Activated T-cell treated with anti-CD3 and anti-CD28 coated beads, Interleukin-2, amount 50 U/mL, for 1 hour (primary cell): ENCODE results near the gene CLDN5.
"Not testable (repeated sequence)": the region's sequence is repeated elsewhere in the genome, so short reads cannot be mapped to it uniquely, and the experiment has no call there.

Experiments used
- DNase-seq: peaks from one replicate; pipeline ENCODE4 v3.0.0-alpha.2; 2020

The CLDN5 gene

GRCh38 chr22:19524170-19525115 lies at the start of gene CLDN5:
TSS of gene CLDN5 (minus strand) at chr22:19524410. CDS start at chr22:19524255, 155 bp downstream.
- no peak for DNase-seq

GRCh38 chr22:19571995-19572394 lies 47.8 kb upstream of the CLDN5 start:
- no peak for DNase-seq

- no peak for DNase-seq
Measured at GRCh38 chr22:19571207-19571795, 47.1 kb upstream of the CLDN5 start.

DNA sequence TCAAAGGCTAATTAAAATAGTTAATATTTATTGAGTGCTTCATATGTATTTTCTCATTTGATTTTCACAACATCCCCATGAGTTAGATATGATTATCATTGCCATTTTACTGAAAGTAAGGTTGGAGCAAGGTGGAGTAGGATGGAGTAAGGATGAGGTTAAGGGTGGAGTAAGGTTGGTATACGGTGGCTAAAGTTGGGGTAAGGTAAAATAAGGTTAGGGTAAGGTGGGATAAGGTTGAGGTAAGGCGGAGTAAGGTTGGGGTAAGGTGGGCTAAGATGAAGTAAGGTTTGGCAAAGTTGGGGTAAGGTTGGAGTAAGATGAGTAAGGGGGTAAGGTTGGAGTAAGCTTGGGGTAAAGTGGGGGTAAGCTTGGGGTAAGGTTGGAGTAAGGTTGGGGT lies 45.8 kb upstream of the CLDN5 start:
- no peak for DNase-seq

- no peak for DNase-seq
Measured at GRCh38 chr22:19569276-19569640, 45.0 kb upstream of the CLDN5 start.

DNA sequence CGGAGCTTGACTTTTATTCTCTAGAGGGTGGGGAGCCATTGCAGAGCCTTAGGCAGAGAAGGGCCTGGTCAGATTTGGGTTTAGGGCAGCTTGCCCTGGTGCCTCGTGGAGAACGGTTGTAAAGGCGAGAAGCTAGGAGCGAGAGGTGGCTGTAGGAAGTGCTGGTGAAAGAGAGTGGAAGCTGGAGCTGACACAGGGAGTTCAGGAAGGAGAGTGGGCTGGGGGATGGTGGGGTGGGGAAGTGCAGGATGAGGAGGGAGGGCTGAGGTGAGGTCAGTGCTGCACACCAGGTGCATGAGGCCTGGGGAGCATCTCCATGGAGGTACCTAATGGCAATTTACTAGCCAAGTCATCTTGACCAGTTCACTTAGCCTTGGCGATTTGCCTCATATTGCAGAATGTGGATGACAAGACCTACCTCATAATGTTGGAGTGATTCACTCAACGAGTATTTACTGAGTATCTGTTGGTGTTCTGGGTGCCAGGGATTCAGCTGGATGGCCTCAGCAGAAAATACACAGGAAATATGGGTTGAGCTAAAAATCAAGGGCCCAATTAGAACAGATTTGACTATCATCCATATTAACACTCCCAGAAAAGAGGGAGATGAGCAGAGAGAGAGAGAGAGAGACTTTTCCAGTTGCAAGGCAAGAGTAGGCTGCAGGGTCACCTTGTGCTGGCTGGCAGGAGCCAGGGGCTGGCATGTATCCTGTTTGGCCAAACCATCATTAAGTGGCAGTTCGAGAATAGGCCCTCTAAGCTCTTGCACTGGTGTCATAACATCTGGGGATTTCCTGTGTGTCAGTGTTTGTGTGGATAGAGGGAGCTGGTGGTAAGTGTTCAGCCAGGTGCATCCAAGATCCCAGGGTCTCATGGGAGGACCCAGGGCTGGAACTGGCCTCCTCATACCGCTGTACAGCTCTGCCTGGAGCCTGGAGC lies 44.4 kb upstream of the CLDN5 start:
- no peak for DNase-seq

DNA sequence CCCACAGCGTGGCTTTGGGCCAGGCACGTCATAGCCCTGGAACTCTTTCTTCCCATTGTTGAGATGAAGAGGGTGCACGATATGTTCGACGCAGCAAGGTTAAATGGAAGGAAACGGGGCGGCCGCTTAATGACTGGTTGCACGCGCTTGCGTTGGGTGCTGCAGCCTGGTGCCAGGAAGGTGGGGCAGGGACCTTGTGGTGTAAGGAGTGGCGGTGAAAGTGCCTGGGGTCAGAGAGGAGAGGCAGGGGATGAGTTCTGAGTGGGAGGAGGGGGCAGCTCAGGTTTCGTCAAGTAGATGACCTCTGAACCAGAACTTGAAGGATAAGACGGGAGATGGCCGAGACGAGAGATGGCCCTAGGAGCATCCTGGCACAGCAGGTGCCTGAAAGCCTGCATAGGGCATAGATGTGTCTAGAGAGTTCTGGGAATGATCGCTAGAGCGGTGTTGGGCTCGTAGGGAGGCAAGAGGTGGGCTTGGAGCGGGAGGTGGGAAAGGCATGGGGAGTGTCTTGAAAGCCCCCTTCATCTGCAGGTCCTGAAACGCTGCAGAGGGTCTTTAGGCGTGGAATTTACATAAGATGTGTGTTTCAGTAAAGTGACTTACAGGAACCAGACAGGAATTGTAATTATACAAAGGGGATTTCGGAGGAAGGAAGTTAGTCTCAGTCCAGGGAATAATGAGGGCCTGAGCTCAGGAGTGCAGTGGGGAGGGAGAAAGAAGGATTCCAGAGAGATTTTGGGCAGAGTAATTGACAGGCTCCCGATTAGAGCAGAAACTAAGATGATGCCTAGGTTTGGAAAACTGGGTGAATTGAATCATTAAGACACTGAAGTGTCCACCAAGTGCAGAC lies 43.2 kb upstream of the CLDN5 start:
- DNase-seq = no peak

DNA sequence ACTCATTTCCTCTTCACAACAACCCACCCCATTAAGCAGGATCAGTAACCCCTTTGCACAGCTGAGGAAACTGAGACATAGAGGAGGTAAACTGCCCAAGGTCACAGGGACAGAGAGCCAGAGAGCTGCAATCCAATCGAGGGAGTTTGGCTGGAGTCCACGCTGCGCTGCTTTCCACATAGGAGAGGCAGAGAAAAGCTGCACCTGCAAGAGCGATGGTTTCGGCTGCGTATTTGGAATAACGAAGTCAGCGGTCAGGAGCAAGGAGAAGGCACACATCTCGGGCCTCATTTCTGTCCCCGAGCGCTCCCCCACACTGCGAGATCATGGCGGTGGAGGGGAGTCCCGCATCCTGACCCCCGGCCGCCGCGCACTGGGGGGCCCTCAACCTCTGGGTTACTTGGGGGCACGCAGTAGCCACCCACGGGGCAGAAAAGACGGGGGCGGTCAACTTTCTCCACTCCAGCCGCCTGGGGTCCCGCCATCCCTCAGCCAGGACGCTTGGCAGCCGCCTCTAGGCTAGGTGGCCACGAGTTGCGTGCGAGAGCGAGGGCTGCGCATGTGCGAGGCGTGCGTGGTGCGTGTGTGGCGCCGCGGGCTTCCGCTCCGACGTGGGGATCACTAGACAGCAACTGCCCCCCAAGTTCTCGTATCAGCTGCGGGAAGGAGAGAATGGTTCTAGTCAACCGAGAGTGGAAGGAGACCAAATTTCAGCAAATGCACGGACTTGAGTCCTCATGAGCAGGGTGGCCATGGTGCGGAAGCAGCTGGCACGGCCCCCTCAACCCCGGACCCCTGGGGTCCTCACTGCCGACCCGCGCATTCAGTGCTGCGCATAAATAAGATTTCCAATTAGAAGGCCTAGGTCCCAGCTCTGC lies 42.3 kb upstream of the CLDN5 start:
- no peak for DNase-seq

DNA sequence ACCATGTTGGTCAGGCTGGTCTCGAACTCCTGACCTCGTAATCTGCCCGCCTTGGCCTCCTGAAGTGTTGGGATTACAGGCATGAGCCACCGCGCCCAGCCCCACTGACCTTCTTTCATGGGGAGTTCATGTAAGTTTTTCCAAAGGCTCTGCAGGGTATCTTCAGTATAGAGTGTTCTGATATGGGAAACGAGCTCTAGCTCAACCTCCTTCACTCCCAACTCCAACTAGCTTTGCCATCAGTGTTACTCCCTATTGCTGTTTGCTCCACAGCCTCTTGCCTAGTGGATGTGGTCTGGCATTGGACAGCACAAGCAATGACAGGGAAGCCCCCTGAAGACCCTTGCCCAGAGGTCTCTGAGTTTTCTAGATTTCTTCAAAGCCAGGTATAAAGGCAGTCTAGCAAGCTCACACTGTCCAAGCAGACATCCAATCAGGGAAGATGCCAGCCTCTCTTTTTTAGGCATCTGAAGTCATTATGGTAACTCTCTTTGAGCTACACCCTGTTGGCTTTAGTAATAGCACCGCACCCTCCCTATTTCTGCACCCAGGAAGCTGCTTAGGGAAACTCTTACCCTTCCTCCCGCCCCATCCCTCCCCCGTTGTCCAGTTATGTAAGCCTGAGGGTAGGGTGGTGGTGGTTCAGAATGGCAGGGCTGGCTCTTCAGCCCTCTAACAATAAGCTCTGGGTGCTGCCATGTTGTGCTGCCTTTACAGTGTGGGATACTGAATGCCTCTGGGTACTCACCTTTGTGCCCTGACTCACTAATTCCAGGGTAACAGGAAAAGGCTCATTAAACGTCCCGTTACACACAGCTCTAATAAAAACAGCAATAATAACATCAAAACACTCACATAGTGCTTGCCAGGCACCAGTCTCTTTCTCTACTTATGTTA lies 41.4 kb upstream of the CLDN5 start:
- no peak for DNase-seq

- no peak for DNase-seq
Measured at GRCh38 chr22:19559956-19560355, 35.7 kb upstream of the CLDN5 start.

DNA sequence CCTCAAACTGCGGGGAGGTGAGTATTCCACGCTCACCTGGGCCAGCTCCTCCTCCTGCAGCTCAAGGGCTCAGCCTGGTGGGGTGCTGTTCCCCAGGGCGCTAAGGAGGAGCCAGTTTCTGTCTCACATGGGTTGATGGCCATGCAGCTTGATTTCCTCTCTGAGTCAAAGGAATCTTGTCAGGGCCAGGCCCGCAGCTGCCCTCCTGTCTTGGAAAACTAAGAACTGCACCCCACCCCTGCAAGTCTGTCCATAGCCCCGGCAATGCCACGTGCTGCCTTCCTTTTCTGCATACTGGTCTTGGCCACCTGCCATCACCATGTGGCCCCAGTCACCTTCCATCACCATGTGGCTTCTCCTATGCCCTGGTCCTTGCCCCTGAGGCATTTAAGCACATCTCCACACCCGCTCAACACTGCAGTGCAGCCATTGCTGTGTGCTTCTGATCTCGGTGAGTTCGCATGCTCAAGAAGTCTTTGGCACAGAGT lies 35.2 kb upstream of the CLDN5 start:
- DNase-seq = no peak

GRCh38 chr22:19556963-19557545 lies 32.8 kb upstream of the CLDN5 start:
- DNase-seq = no peak

GRCh38 chr22:19555651-19556050 lies 31.4 kb upstream of the CLDN5 start:
- no peak for DNase-seq

DNA sequence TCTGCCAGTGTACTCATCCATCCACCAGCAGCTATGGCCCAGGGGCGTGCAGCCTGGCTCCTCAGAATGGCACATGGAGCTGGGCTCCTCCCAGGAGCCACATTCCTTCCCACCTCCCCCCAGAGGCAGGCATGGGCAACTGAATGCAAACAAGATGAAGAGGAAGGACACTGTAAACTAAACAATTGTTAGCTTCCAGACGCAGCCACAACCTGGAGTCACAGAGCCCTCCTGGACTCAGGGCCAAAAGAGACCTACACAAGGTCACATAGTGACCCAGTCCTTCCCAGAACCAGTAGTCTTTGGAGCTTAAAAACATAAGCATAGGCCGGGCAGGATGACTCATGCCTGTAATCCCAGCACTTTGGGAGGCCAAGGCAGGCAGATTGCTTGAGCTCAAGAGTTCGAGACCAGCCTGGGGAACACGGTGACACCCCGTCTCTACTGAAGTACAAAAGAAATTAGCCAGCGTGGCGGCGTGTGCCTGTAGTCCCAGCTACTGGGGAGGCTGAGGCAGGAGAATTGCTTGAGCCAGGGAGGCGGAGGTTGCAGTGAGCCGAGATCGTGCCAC lies 30.7 kb upstream of the CLDN5 start:
- DNase-seq = no peak

- no peak for DNase-seq
Measured at GRCh38 chr22:19553201-19553600, 29.0 kb upstream of the CLDN5 start.

DNA sequence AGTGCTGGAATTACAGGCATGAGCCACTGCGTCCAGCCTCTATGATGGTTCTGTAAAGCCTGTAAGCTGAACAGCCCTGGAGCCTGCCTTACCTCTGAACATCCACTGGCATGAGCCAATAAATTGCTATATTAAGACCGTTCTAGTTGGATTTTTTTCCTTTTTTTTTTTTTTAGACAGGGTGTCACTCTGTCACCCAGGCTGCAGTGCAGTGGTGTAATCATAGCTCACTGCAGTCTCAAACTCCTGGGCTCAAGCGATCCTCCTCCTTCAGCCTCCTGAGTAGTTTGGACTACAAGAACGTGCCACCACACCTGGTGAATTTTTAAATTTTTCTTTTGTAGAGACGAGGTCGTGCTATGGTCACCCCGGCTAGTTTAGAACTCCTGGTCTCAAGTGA lies 26.2 kb upstream of the CLDN5 start:
- DNase-seq = no peak

- DNase-seq = no peak
Measured at GRCh38 chr22:19549428-19549827, 25.2 kb upstream of the CLDN5 start.

DNA sequence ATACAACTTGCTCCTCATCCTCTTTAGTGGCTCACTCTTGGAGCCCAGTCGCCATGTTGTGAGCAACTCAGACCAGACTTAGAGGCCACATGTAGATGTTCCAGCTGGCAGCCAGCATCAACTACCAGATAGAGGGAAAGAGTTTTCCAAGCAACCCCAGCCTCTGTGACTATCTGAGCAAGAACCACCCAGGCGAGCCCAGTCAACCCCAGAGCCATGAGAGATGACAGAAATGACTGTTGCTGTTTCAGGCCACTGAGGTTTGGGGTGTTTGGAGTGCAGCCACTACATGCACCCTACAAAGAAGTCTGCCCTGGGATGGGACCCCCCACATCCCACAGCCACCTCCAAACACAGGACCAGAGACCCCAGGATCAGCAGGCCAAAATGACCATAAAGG lies 24.8 kb upstream of the CLDN5 start:
- no peak for DNase-seq

GRCh38 chr22:19548427-19548826 lies 24.2 kb upstream of the CLDN5 start:
- DNase-seq = not testable (repeated sequence)
